Ishikawa (cell line): ENCODE results near the gene PTCD2.

ENCODE experiments used
- CREB1 ChIP-seq: IDR thresholded peaks from 2 replicates; pipeline ENCODE4 v1.6.1; 2012; ENCODE audit warnings: low read depth
- EGR1 ChIP-seq: IDR thresholded peaks from 2 replicates; pipeline ENCODE4 v1.6.1; 2012
- EP300 ChIP-seq: IDR thresholded peaks from 2 replicates; pipeline ENCODE4 v1.6.1; 2012; ENCODE audit warnings: borderline replicate concordance
- NFIC ChIP-seq: IDR thresholded peaks from 2 replicates; pipeline ENCODE4 v1.6.1; 2012
- RAD21 ChIP-seq: IDR thresholded peaks from 2 replicates; pipeline ENCODE4 v1.6.1; 2012; ENCODE audit warnings: low read depth
- REST ChIP-seq: IDR thresholded peaks from 2 replicates; pipeline ENCODE4 v1.6.1; 2012; ENCODE audit warnings: low read depth, mild to moderate bottlenecking
- TCF12 ChIP-seq: IDR thresholded peaks from 2 replicates; pipeline ENCODE4 v1.6.1; 2012; ENCODE audit warnings: low read depth
- TEAD4 ChIP-seq: IDR thresholded peaks from 2 replicates; pipeline ENCODE4 v1.6.1; 2012

DNA sequence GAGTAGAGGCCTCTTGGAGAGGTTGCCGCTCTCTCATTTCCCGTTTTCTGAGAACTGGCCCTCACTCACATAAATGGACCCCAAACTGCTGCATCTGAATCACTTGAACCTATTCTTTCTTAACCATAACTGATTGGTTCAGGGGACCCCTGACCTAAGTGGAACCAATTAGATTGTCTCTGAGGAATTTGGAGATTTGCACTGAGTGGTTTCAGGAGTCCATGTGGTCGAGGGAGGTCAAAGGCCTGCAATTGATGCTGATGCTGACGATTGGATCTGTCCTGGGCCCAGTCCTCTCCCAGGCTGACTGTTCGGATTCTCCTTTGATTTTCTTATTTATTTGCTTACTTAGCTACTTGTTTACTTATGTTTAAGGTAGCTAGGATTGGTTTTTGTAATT lies 88.0 kb downstream of the PTCD2 start:
- no peak for TF ChIP-seq EP300
- no peak for TF ChIP-seq NFIC
- no peak for TF ChIP-seq TEAD4
- TF ChIP-seq CREB1, result no peak
- no peak for TF ChIP-seq RAD21
- no peak for TF ChIP-seq TCF12
- TF ChIP-seq EGR1, result no peak
- no peak for TF ChIP-seq REST
